GDM1 (cell line): Measurements from ENCODE around the gene MOB2.
A peak's percentile ranks its signal among the peaks of the same experiment; 100 is the strongest.
"Not testable (repeated sequence)": the region's sequence is repeated elsewhere in the genome, so short reads cannot be mapped to it uniquely, and the experiment has no call there.

Experiments
- DNase-seq: peaks from one replicate; lab custom pipeline; 2025; lab: John Stamatoyannopoulos, UW

MOB2 gene

GRCh38 chr11:1517117-1518005 is 30.8 kb upstream of the MOB2 start:
- DNase-seq: no peak

GRCh38 chr11:1516273-1517067 is 29.9 kb upstream of the MOB2 start:
- no peak for DNase-seq

GRCh38 chr11:1515082-1516060 is 28.8 kb upstream of the MOB2 start:
- DNase-seq: peak; percentile 27

GRCh38 chr11:1514336-1515061 is 27.9 kb upstream of the MOB2 start:
- DNase-seq: no peak

- DNase-seq: no peak
Observed at GRCh38 chr11:1513326-1514296, 27.0 kb upstream of the MOB2 start.

GRCh38 chr11:1512531-1513258 is 26.1 kb upstream of the MOB2 start:
- DNase-seq: not testable (repeated sequence)

- no peak for DNase-seq
Observed at GRCh38 chr11:1511937-1512496, 25.4 kb upstream of the MOB2 start.

- DNase-seq: no peak
Observed at GRCh38 chr11:1510928-1511327, 24.3 kb upstream of the MOB2 start.

GRCh38 chr11:1510351-1510750 is 23.8 kb upstream of the MOB2 start:
- not testable (repeated sequence) for DNase-seq

GRCh38 chr11:1509626-1510255 is 23.2 kb upstream of the MOB2 start:
- DNase-seq: no peak

GRCh38 chr11:1508986-1509385 is 22.4 kb upstream of the MOB2 start:
- no peak for DNase-seq

GRCh38 chr11:1508491-1508891 is 21.9 kb upstream of the MOB2 start:
- no peak for DNase-seq

- DNase-seq: no peak
Observed at GRCh38 chr11:1507381-1508140, 21.0 kb upstream of the MOB2 start.

- no peak for DNase-seq
Observed at GRCh38 chr11:1506981-1507380, 20.4 kb upstream of the MOB2 start.

GRCh38 chr11:1505480-1505879 is 18.9 kb upstream of the MOB2 start:
- DNase-seq: no peak

- DNase-seq: no peak
Observed at GRCh38 chr11:1504581-1505290, 18.2 kb upstream of the MOB2 start.

GRCh38 chr11:1504138-1504537 is 17.6 kb upstream of the MOB2 start:
- DNase-seq: no peak
